DMS153 (cell line): Measurements from ENCODE around the gene HDAC10.

Experiments used
- DNase-seq: peaks from one replicate; lab custom pipeline; 2025; lab: John Stamatoyannopoulos, UW

HDAC10 gene

GRCh38 chr22:50255607-50256006, 4.5 kb upstream of the HDAC10 start:
- no peak for DNase-seq

- no peak for DNase-seq
These were observed 4.0 kb upstream of the HDAC10 start for GRCh38 chr22:50255099-50255498.

- no peak for DNase-seq
These were observed 2.9 kb upstream of the HDAC10 start for GRCh38 chr22:50253941-50254340.

GRCh38 chr22:50253046-50253915, 2.2 kb upstream of the HDAC10 start:
- no peak for DNase-seq

GRCh38 chr22:50252082-50253045, 1.3 kb upstream of the HDAC10 start:
- DNase-seq, result peak; percentile 57

- DNase-seq, result no peak
These were observed 514 bp upstream of the HDAC10 start for GRCh38 chr22:50251477-50252081.

GRCh38 chr22:50250249-50250554, 863 bp downstream of the HDAC10 start:
- DNase-seq, result no peak

GRCh38 chr22:50249341-50250248, 1.5 kb downstream of the HDAC10 start:
- no peak for DNase-seq

GRCh38 chr22:50248196-50249081, 2.6 kb downstream of the HDAC10 start:
- DNase-seq, result no peak

- DNase-seq, result peak; percentile 83
These were observed 3.3 kb downstream of the HDAC10 start for GRCh38 chr22:50247748-50248147.

- no peak for DNase-seq
These were observed 4.6 kb downstream of the HDAC10 start for GRCh38 chr22:50246242-50247175.

GRCh38 chr22:50245214-50246072, 5.6 kb downstream of the HDAC10 start:
- DNase-seq, result no peak

GRCh38 chr22:50244420-50245213, 6.4 kb downstream of the HDAC10 start, which contains the start of gene TUBGCP6:
TUBGCP6 (minus strand) TSS chr22:50245023; CDS start chr22:50244459, 564 bp downstream.
- peak; percentile 80 for DNase-seq

- no peak for DNase-seq
These were observed 7.2 kb downstream of the HDAC10 start for GRCh38 chr22:50243685-50244419.

- DNase-seq, result no peak
These were observed 8.6 kb downstream of the HDAC10 start for GRCh38 chr22:50242406-50242949.

- no peak for DNase-seq
These were observed 12.3 kb downstream of the HDAC10 start for GRCh38 chr22:50238755-50239154.
